Measurements from ENCODE around the gene MTURN. TPM values are rescaled to one million over a fixed set of nuclear protein-coding genes. Genes with fewer than 3 reads are reported as not detected.

Gene MTURN
- total and polyA plus RNA-seq, 9 of the 15 experiments (the other 6 are each of a cell fraction or from before 2014, with no cell fraction given) = 0.94 to 14.8 (median 6.4) TPM

DNA sequence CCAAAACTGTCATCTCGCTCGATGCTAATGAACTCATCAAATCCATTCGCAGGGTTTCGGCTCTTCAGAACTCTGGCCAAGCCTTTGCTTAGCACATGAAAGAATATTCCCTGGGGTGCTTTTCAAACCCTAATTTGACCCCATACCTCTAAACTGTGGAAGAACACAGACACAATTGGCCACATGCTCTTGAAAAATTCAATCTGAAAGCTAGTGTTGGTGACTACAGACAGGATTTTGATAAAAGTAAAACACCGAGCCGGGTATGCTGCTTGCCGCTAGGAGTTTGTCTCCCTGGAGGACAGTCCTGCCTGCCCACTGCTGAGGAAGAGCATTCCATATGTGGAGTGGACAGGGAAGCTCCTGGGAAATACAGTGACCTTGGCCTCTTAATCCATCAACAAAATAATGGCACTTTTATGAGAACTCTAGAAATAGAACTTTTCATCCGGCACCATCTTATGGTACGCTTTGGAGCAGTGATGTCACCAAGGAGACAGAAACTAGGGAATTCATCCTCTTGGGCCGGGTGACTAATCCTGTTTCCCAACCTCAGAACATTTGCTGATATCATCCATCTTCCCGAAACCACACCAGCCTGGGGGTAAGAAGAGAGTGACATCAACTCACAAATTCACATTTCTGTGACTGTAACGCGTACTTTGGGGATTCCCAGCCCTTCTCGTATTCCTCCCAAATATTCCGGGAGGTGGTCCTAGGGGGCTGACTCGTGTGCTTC, 34.2 kb downstream of the MTURN start (continued):
- TF ChIP-seq, protein P1, sequence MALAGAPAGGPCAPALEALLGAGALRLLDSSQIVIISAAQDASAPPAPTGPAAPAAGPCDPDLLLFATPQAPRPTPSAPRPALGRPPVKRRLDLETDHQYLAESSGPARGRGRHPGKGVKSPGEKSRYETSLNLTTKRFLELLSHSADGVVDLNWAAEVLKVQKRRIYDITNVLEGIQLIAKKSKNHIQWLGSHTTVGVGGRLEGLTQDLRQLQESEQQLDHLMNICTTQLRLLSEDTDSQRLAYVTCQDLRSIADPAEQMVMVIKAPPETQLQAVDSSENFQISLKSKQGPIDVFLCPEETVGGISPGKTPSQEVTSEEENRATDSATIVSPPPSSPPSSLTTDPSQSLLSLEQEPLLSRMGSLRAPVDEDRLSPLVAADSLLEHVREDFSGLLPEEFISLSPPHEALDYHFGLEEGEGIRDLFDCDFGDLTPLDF (CRISPR knock-in tag; IDR thresholded peaks at IDR 0.05) = no peak

DNA sequence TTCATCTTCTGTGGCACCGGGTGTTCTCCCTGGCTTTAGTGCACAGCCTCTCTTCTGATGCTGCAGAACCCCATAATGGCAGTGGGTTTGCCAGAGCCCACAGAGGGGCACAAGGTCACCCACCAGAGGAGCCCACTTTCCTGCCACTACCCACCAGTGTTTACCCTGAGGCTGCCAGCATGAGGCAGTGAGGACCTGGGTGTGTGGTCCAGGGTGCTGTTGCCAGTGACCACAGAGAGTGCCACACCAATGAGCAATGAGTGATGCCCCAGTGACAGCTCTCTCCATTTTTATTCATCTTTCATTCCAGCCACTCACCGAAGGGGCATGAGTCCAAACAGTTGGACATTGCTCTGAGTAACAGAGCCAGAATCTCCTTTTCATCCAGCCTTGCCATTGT, 34.8 kb downstream of the MTURN start:
- H3K4me2 ChIP-seq (ENCODE audit: insufficient read depth, low read length) = no peak overlapping the region
- intact Hi-C loops (cut with micrococcal nuclease) = loop anchor here (10.0 kb wide), 2 partner anchors 185 to 575 kb away; no protein-coding TSS in a partner anchor
- DNase-seq (ENCODE audit: extremely low read depth in 1 of 4, low spot score in 3 of 4) (no peak), ATAC-seq (no peak), FAIRE-seq (no peak)
- peaks cover 34 to 63% of the 10 kb centered on the region in 2 experiments for H3K27me3 ChIP-seq (ENCODE audit: control insufficient read depth in 2 of 2, insufficient read depth in 2 of 2, low read length in 2 of 2)
- BruUV-seq (replicated peaks) = no TSS peak
- H3K9me1 ChIP-seq (ENCODE audit: control insufficient read depth, insufficient read depth, low read length) = no peaks in the 10 kb centered on the region
- H3K79me2 ChIP-seq (ENCODE audit: control insufficient read depth, insufficient read depth, low read length) = no peaks in the 10 kb centered on the region
- 0% methylated on average over 2 of the region's 2 CpGs for WGBS (ENCODE audit: insufficient coverage, low coverage, missing lambda C conversion rate)
- H3K4me1 ChIP-seq (replicated peaks in 1 of 2; ENCODE audit: control insufficient read depth in 2 of 2, insufficient read depth in 2 of 2, low read length in 2 of 2) = peaks cover 0 to 3% of the 10 kb centered on the region in 2 experiments; a peak in 1 of 5 replicates
- TF ChIP-seq ZNF707 (CRISPR knock-in tag; conservative IDR thresholded peaks at IDR 0.05) (no peak), SOX6 (IDR thresholded peaks at IDR 0.05) (no peak), ZNF23 (CRISPR knock-in tag; IDR thresholded peaks at IDR 0.05) (no peak), NFXL1 (CRISPR knock-in tag; IDR thresholded peaks at IDR 0.05) (no peak), ZNF133 (CRISPR knock-in tag; IDR thresholded peaks at IDR 0.05) (no peak), MEF2D (tag; conservative IDR thresholded peaks at IDR 0.05; ENCODE audit: low read depth) (no peak), ZNF696 (CRISPR knock-in tag; conservative IDR thresholded peaks at IDR 0.05) (no peak), SRSF7 (optimal IDR thresholded peaks at IDR 0.05; ENCODE audit: low read depth, low read length) (no peak)
- TF ChIP-seq, protein P2, sequence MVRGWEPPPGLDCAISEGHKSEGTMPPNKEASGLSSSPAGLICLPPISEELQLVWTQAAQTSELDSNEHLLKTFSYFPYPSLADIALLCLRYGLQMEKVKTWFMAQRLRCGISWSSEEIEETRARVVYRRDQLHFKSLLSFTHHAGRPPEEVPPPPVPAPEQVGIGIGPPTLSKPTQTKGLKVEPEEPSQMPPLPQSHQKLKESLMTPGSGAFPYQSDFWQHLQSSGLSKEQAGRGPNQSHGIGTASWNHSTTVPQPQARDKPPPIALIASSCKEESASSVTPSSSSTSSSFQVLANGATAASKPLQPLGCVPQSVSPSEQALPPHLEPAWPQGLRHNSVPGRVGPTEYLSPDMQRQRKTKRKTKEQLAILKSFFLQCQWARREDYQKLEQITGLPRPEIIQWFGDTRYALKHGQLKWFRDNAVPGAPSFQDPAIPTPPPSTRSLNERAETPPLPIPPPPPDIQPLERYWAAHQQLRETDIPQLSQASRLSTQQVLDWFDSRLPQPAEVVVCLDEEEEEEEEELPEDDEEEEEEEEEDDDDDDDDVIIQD (CRISPR knock-in tag; IDR thresholded peaks at IDR 0.05) = no peak
- H4K20me1 ChIP-seq (replicated peaks; ENCODE audit: control insufficient read depth, insufficient read depth, low read length) = no peaks in the 10 kb centered on the region; the same call in 1 of the 2 replicates
- no peaks in the 10 kb centered on the region for H3K9me3 ChIP-seq (replicated peaks; ENCODE audit: control insufficient read depth, insufficient read depth, low read depth, low read length)
- no peak overlapping the region for H3K9ac ChIP-seq (ENCODE audit: insufficient read depth in 1 of 2, low read depth in 2 of 2, low read length in 2 of 2)
- CTCF ChIA-PET (ENCODE audit: low intra/inter-chr PET ratio) = no interaction called here
- no peak overlapping the region for H3K4me3 ChIP-seq
- POLR2A ChIA-PET = interaction anchor here (0.7 to 2.0 kb wide), 3 partner anchors 10 to 100 kb away, joined by 3 to 5 read pairs (median 3); no protein-coding TSS in a partner anchor
- H2AFZ ChIP-seq (ENCODE audit: low read depth, low read length) = no peak overlapping the region
- H3K36me3 ChIP-seq (ENCODE audit: control insufficient read depth, insufficient read depth, low read length) = no peaks in the 10 kb centered on the region
- H3K27ac ChIP-seq (ENCODE audit: extremely low read depth, low read depth, low read length) = no peak overlapping the region
- in situ Hi-C loops (cut with MboI) = loop anchor here (10.0 kb wide), 2 partner anchors 395 to 565 kb away; no protein-coding TSS in a partner anchor
